HCT116 (cell line): ENCODE measurements around the gene USP24. TPM values are rescaled to one million over a fixed set of nuclear protein-coding genes. Genes with fewer than 3 reads are reported as not detected.
"Not testable (repeated sequence)": the region's sequence is repeated elsewhere in the genome, so short reads cannot be mapped to it uniquely, and the experiment has no call there.

Experiments used
- ATAC-seq: fragments of 200-7000 bp; cut with Tn5 transposase; 2 replicates; pipeline ENCODE4 v1.9.1; 2020; ENCODE audit warnings: mild to moderate bottlenecking, moderate library complexity
- BruUV-seq: library from RNA; stranded (reverse); fragments of 400-500 nt; replicated peaks from 2 replicates; lab custom pipeline; 2021; lab: Mats Ljungman, UMichigan
- CTCF ChIA-PET: fragments of 300-600 bp; sonication (Branson Sonifier 250); formaldehyde crosslinking; loops from one replicate; lab custom pipeline; 2021; ENCODE audit warnings: antibody characterized with exemption; lab: Charles Lee
- POLR2A ChIA-PET: fragments of 300-600, 350-600 bp; sonication (Branson Sonifier 250); formaldehyde crosslinking; loops from one replicate; lab custom pipeline; 2021; ENCODE audit warnings: antibody characterized with exemption; lab: Charles Lee
- RAD21 ChIA-PET, 2 experiments: fragments of 300-600 bp; sonication (Branson Sonifier 250); formaldehyde crosslinking; loops; one replicate each; lab custom pipeline; 2023; ENCODE audit warnings: low total read pairs in 2 of 2; ENCODE audit not compliant: uncharacterized antibody in 2 of 2, unreplicated experiment in 2 of 2, low non-redundant PET in 1 of 2; lab: Charles Lee
- DNase-seq: peaks from one replicate; pipeline ENCODE4 v3.0.0-alpha.2; 2010; ENCODE audit warnings: low read depth, low spot score
- H2AFZ ChIP-seq: fragments of 200-600 bp; shearing (Covaris generic), sonication (generic); 2 replicates; pipeline ENCODE4 v1.6.1; 2017; ENCODE audit warnings: low read depth, mixed run types, mixed read lengths, antibody characterized with exemption, low read length; ENCODE audit not compliant: poor library complexity, severe bottlenecking
- H3K27ac ChIP-seq: 2 replicates; pipeline ENCODE4 v1.5.1; 2012; ENCODE audit warnings: low read depth, low read length
- H3K27me3 ChIP-seq: fragments of 200-600 bp; sonication (generic); 2 replicates; pipeline ENCODE4 v1.6.1; 2016; ENCODE audit warnings: mixed run types, low read length, mixed read lengths; ENCODE audit not compliant: insufficient read depth
- H3K36me3 ChIP-seq, 2 experiments: fragments of 200-500 bp in 1 of 2; fragments of 200-600 bp in 1 of 2; sonication (Bioruptor generic) in 1 of 2; sonication (generic) in 1 of 2; 2 replicates each; pipeline versions ENCODE4 v1.5.1 to v1.6.1; 2014 to 2016; ENCODE audit warnings: low read length in 2 of 2, inconsistent platforms in 1 of 2, mixed read lengths in 1 of 2, mixed run types in 1 of 2; ENCODE audit not compliant: insufficient read depth in 2 of 2, control insufficient read depth in 1 of 2
- H3K4me1 ChIP-seq, 2 experiments: fragments of 200-600 bp in 1 of 2; sonication (generic) in 1 of 2; 2 replicates each; pipeline versions ENCODE4 v1.5.1 to v1.6.1; 2012 to 2017; ENCODE audit warnings: low read length in 2 of 2, inconsistent platforms in 1 of 2, mild to moderate bottlenecking in 1 of 2, mixed read lengths in 1 of 2, mixed run types in 1 of 2, moderate library complexity in 1 of 2; ENCODE audit not compliant: insufficient read depth in 2 of 2, control insufficient read depth in 1 of 2
- H3K4me2 ChIP-seq: fragments of 200-600 bp; sonication (generic); 2 replicates; pipeline ENCODE4 v1.6.1; 2017; ENCODE audit warnings: mixed run types, low read length, mixed read lengths
- H3K4me3 ChIP-seq, 2 experiments: fragments of 200-600 bp in 1 of 2; sonication (generic) in 1 of 2; replicated peaks in 1 of 2; 2 replicates each; pipeline ENCODE4 v1.5.1; 2011 to 2016; ENCODE audit warnings: low read length in 2 of 2, control low read depth in 1 of 2, low read depth in 1 of 2, mild to moderate bottlenecking in 1 of 2, mixed read lengths in 1 of 2, mixed run types in 1 of 2
- H3K79me2 ChIP-seq: fragments of 200-600 bp; sonication (generic); 2 replicates; pipeline ENCODE4 v1.6.1; 2017; ENCODE audit warnings: mild to moderate bottlenecking, mixed run types, low read length, moderate library complexity, mixed read lengths; ENCODE audit not compliant: insufficient read depth
- H3K9ac ChIP-seq: fragments of 200-600 bp; sonication (generic); 2 replicates; pipeline ENCODE4 v1.6.1; 2016; ENCODE audit warnings: low read length, mixed read lengths
- H3K9me2 ChIP-seq: fragments of 200-600 bp; sonication (generic), shearing (Covaris generic); 2 replicates; pipeline ENCODE4 v1.6.1; 2017; ENCODE audit warnings: mixed run types, mild to moderate bottlenecking, moderate library complexity; ENCODE audit not compliant: insufficient read depth
- H3K9me3 ChIP-seq, 2 experiments: fragments of 200-500 bp in 1 of 2; fragments of 200-600 bp in 1 of 2; sonication (Bioruptor generic) in 1 of 2; sonication (generic) in 1 of 2; 2 replicates each; pipeline ENCODE4 v1.6.1; 2014 to 2017; ENCODE audit warnings: low read length in 2 of 2, mixed read lengths in 2 of 2, inconsistent platforms in 1 of 2, low read depth in 1 of 2, mild to moderate bottlenecking in 1 of 2, mixed run types in 1 of 2, moderate library complexity in 1 of 2; ENCODE audit not compliant: control insufficient read depth in 1 of 2, insufficient read depth in 1 of 2
- H4K20me1 ChIP-seq: fragments of 200-600 bp; sonication (generic), shearing (Covaris generic); 2 replicates; pipeline ENCODE4 v1.6.1; 2017; ENCODE audit warnings: mixed run types, mild to moderate bottlenecking, moderate library complexity; ENCODE audit not compliant: insufficient read depth
- CBX3 ChIP-seq: IDR thresholded peaks from 2 replicates; pipeline ENCODE4 v1.6.1; 2012; ENCODE audit warnings: low read depth
- EZH2 ChIP-seq: fragments of 200-600 bp; sonication (generic); IDR thresholded peaks from 2 replicates; pipeline ENCODE4 v1.6.1; 2017; ENCODE audit warnings: antibody characterized with exemption, mixed run types
- EZH2phosphoT487 ChIP-seq: fragments of 200-600 bp; IDR thresholded peaks from 2 replicates; pipeline ENCODE4 v1.6.1; 2018; ENCODE audit warnings: antibody characterized with exemption, borderline replicate concordance
- FOSL1 ChIP-seq: IDR thresholded peaks from 2 replicates; pipeline ENCODE4 v1.6.1; 2012; ENCODE audit warnings: low read depth
- JUND ChIP-seq: IDR thresholded peaks from 2 replicates; pipeline ENCODE4 v1.6.1; 2012
- POLR2AphosphoS5 ChIP-seq: IDR thresholded peaks from 2 replicates; pipeline ENCODE4 v1.6.1; 2011; ENCODE audit warnings: mild to moderate bottlenecking, low read depth, low read length, moderate library complexity
- REST ChIP-seq: IDR thresholded peaks from 2 replicates; pipeline ENCODE4 v1.6.1; 2012; ENCODE audit warnings: low read depth
- SIN3A ChIP-seq: IDR thresholded peaks from 2 replicates; pipeline ENCODE4 v1.6.1; 2012; ENCODE audit warnings: low read depth
- SP1 ChIP-seq: IDR thresholded peaks from 2 replicates; pipeline ENCODE4 v1.6.1; 2012; ENCODE audit warnings: low read depth
- SRF ChIP-seq: IDR thresholded peaks from 2 replicates; pipeline ENCODE4 v1.6.1; 2012; ENCODE audit warnings: low read depth
- TCF7L2 ChIP-seq: IDR thresholded peaks from 2 replicates; pipeline ENCODE4 v1.7.0; 2011; ENCODE audit warnings: borderline replicate concordance, inconsistent platforms; ENCODE audit not compliant: insufficient read depth, insufficient read length; ENCODE audit errors: extremely low read depth
- YY1 ChIP-seq: IDR thresholded peaks from 2 replicates; pipeline ENCODE4 v1.6.1; 2011; ENCODE audit warnings: low read length, low read depth, moderate library complexity, mild to moderate bottlenecking; ENCODE audit not compliant: insufficient replicate concordance; ENCODE audit errors: extremely low read depth
- ZNF274 ChIP-seq: fragments of 200-500 bp; sonication (Bioruptor generic); IDR thresholded peaks from 2 replicates; pipeline ENCODE4 v1.6.1; 2014; ENCODE audit warnings: mild to moderate bottlenecking, low read depth, low read length, inconsistent platforms
- intact Hi-C: fragments of 100-400 bp; cut with micrococcal nuclease; formaldehyde crosslinking; loops from 2 replicates; pipeline ENCODE4 v1.10.0; 2022
- total RNA-seq: library from RNA; stranded (reverse); gene quantifications from one replicate; pipeline ENCODE4 v1.2.1, GENCODE V29; 2021; ENCODE audit not compliant: unreplicated experiment

Gene USP24
- total RNA-seq, 1 experiment from 2014 or later, result 34.2 TPM

GRCh38 chr1:55117941-55118340, 97.2 kb downstream of the USP24 start:
- no peak overlapping the region for H3K4me3 ChIP-seq
- RAD21 ChIA-PET, result no interaction called here
- CTCF ChIA-PET, result no interaction called here
- ATAC-seq, result no peak
- H3K4me2 ChIP-seq, result no peak overlapping the region
- H3K79me2 ChIP-seq, result peaks cover 6% of the 10 kb centered on the region; the same call in 1 of the 2 replicates
- H3K9me2 ChIP-seq, result no peaks in the 10 kb centered on the region
- no peaks in the 10 kb centered on the region for H3K4me1 ChIP-seq
- no peak for TF ChIP-seq CBX3
- TF ChIP-seq TCF7L2, result no peak
- TF ChIP-seq REST, result no peak
- no peak for TF ChIP-seq SIN3A
- TF ChIP-seq FOSL1, result no peak
- TF ChIP-seq SP1, result no peak
- no peak for TF ChIP-seq JUND
- TF ChIP-seq POLR2AphosphoS5, result no peak
- no peak for TF ChIP-seq EZH2phosphoT487
- TF ChIP-seq YY1, result no peak
- TF ChIP-seq ZNF274, result no peak
- TF ChIP-seq SRF, result no peak
- TF ChIP-seq EZH2, result no peak
- DNase-seq, result no peak
- no peaks in the 10 kb centered on the region for H3K9me3 ChIP-seq
- POLR2A ChIA-PET, result no interaction called here
- intact Hi-C loops, result no loop called here
- H3K27me3 ChIP-seq, result no peaks in the 10 kb centered on the region
- no TSS peak for BruUV-seq
- no peaks in the 10 kb centered on the region; the same call in 1 of the 2 replicates for H4K20me1 ChIP-seq
- no peak overlapping the region for H3K27ac ChIP-seq
- H3K36me3 ChIP-seq, result peaks cover 23 to 44% of the 10 kb centered on the region in 2 experiments
- no peak overlapping the region for H2AFZ ChIP-seq
- H3K9ac ChIP-seq, result no peak overlapping the region

- BruUV-seq, intact Hi-C loops, H3K4me2 ChIP-seq, H2AFZ ChIP-seq, H4K20me1 ChIP-seq, H3K4me1 ChIP-seq, H3K9me2 ChIP-seq, H3K79me2 ChIP-seq, H3K4me3 ChIP-seq, ATAC-seq, H3K27me3 ChIP-seq, CTCF ChIA-PET, POLR2A ChIA-PET, H3K9ac ChIP-seq, H3K27ac ChIP-seq, RAD21 ChIA-PET, H3K9me3 ChIP-seq, DNase-seq: not testable (repeated sequence)
- peaks cover 13 to 14% of the 10 kb centered on the region in 2 experiments; a peak in 3 of 4 replicates for H3K36me3 ChIP-seq
Observed at GRCh38 chr1:55109005-55109404, 106.2 kb downstream of the USP24 start.
